Right lobe of liver (tissue), 4 donors: ENCODE results near the gene USP30.

Source experiments
- CTCF ChIP-seq, 4 donors: fragments of 200-600 bp in 3 of 4; fragments of 450-650 bp in 1 of 4; IDR thresholded peaks; one replicate each; pipeline versions ENCODE4 v1.5.1 to v1.8.0; 2016 to 2022; ENCODE audit warnings: antibody characterized with exemption in 4 of 4, mild to moderate bottlenecking in 2 of 4
- POLR2A ChIP-seq: fragments of 450-650 bp; IDR thresholded peaks from one replicate; pipeline ENCODE4 v1.6.1; 2017; ENCODE audit warnings: antibody characterized with exemption, mild to moderate bottlenecking
- donor health status: DM: no; HTN: no; CAD: no.
- donor health status: DM: no; HTN: no; CAD: no.
- donor health status: DM: no; HTN: yes; CAD: no.

GRCh38 chr12:109058773-109059172 is 6.4 kb downstream of the USP30 start:
- TF ChIP-seq CTCF (IDR thresholded peaks at IDR 0.05) (peak in 1 of 4 donors; percentile 14), POLR2A (no peak)
